Prostate gland (tissue), 2 donors: Measurements from ENCODE around the gene EIF4G1.

Experiments used
- CTCF ChIP-seq, 4 experiments: fragments of 200-600 bp in 2 of 4; fragments of 450-650 bp in 2 of 4; sonication (generic) in 2 of 4; IDR thresholded peaks; 1 replicate in 3 of 4; 2 replicates in 1 of 4; pipeline ENCODE4 v1.5.1; 2016 to 2019; ENCODE audit warnings: antibody characterized with exemption in 4 of 4, mild to moderate bottlenecking in 2 of 4, moderate library complexity in 2 of 4
- POLR2A ChIP-seq: fragments of 450-650 bp; IDR thresholded peaks from one replicate; pipeline ENCODE4 v1.6.1; 2016; ENCODE audit warnings: antibody characterized with exemption, mild to moderate bottlenecking

- TF ChIP-seq POLR2A (no peak), CTCF (IDR thresholded peaks at IDR 0.05) (no peak)
These were observed 43.1 kb downstream of the EIF4G1 start for GRCh38 chr3:184357248-184358123.
